ENCODE results near the gene TUT4. TPM values are rescaled to one million over a fixed set of nuclear protein-coding genes. Genes with fewer than 3 reads are reported as not detected.

The TUT4 gene
- total and polyA plus RNA-seq, 2 experiments from 2014 or later: 37.9 to 58.0 TPM

DNA sequence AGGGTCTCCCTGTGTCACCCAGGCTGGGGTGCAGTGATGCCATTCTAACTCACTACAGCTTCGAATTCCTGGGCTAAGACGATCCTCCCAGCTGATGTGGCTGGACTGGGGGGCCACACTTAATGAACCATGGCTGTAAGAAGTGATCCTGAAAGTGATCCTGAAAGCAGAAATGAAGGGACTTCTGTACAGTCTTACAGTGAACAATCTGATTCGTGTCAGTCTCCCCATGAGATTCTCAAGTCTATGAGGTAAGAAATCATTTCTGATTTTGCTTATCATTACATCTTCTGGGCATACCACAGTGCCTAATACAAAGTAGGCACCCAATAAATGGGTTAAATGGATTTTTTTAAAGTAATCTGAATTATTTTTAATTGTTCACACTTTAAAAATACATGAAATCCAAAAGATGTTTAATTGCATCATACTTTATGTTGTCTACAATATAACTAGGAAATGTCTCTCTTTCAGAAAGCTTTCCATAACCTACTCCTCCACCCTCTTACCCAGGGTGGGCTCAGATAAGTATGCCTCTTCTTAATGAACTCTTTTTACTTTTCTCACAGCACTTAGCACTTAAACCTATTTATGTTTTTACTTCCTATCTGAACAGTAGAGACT, 21.5 kb downstream of the TUT4 start:
- Histone ChIP-seq H3K27ac (no peak overlapping the region), H3K4me2 (no peak overlapping the region), H3K4me3 (no peak overlapping the region), H3K9me2 (replicated peaks; ENCODE audit: insufficient read depth) (no peaks in the 10 kb centered on the region), H3K4me1 (ENCODE audit: insufficient read depth) (no peaks in the 10 kb centered on the region), H3K27me3 (no peaks in the 10 kb centered on the region), H3K79me2 (peaks cover 100% of the 10 kb centered on the region), H3K9me3 (ENCODE audit: low read depth) (peaks cover 13% of the 10 kb centered on the region), H4K20me1 (ENCODE audit: insufficient read depth, poor library complexity, severe bottlenecking) (peaks cover 33% of the 10 kb centered on the region), H3K36me3 (replicated peaks; ENCODE audit: insufficient read depth, low read depth) (no peaks in the 10 kb centered on the region), H2AFZ (no peak overlapping the region)
- no peak for TF ChIP-seq EZH2 (IDR thresholded peaks at IDR 0.05; ENCODE audit: borderline replicate concordance)
- no peak for TF ChIP-seq EZH2phosphoT487 (IDR thresholded peaks at IDR 0.05; ENCODE audit: low read depth, severe bottlenecking, unreplicated experiment)
- TF ChIP-seq, protein P1, sequence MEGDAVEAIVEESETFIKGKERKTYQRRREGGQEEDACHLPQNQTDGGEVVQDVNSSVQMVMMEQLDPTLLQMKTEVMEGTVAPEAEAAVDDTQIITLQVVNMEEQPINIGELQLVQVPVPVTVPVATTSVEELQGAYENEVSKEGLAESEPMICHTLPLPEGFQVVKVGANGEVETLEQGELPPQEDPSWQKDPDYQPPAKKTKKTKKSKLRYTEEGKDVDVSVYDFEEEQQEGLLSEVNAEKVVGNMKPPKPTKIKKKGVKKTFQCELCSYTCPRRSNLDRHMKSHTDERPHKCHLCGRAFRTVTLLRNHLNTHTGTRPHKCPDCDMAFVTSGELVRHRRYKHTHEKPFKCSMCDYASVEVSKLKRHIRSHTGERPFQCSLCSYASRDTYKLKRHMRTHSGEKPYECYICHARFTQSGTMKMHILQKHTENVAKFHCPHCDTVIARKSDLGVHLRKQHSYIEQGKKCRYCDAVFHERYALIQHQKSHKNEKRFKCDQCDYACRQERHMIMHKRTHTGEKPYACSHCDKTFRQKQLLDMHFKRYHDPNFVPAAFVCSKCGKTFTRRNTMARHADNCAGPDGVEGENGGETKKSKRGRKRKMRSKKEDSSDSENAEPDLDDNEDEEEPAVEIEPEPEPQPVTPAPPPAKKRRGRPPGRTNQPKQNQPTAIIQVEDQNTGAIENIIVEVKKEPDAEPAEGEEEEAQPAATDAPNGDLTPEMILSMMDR (IDR thresholded peaks at IDR 0.05; ENCODE audit: poor library complexity): no peak
- no peak for DNase-seq (ENCODE audit: low spot score)
- WGBS (ENCODE audit: low lambda C conversion rate, missing lambda C conversion rate): 84% methylated on average over 3 of the region's 3 CpGs

DNA sequence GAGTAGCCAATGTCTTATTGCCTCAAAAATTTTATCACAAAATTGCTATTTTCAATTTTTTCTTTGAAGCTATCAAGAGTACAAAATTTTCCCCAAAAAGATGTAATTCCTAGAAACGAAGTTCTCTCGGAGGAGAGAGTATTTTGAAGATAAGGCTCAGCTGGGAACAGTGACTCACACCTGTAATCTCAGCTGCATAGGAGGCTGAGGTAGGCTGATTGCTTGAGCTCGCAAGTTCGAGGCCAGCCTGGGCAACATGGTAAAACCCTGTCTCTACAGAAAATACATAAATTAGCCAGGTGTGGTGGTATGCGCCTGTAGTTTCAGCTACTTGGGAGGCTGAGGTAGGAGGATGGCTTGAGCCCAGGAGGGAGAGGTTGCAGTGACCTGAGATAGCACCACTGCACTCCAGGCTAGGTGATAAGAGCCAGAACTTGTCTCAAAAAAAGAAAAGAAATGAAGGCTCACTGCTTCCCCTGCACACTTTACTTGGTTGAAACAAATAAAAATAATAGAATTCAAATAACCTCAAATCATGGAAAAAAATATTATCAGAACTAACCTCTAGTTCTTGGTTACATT, 22.2 kb downstream of the TUT4 start:
- TF ChIP-seq EZH2phosphoT487 (IDR thresholded peaks at IDR 0.05; ENCODE audit: low read depth, severe bottlenecking, unreplicated experiment) (no peak), EZH2 (IDR thresholded peaks at IDR 0.05; ENCODE audit: borderline replicate concordance) (no peak)
- TF ChIP-seq, protein P1 (IDR thresholded peaks at IDR 0.05; ENCODE audit: poor library complexity): no peak
- H3K27me3 ChIP-seq: no peaks in the 10 kb centered on the region
- H3K79me2 ChIP-seq: peaks cover 100% of the 10 kb centered on the region
- H3K4me2 ChIP-seq: no peak overlapping the region
- WGBS (ENCODE audit: low lambda C conversion rate, missing lambda C conversion rate): 89% methylated on average over 5 of the region's 5 CpGs
- no peaks in the 10 kb centered on the region for H3K36me3 ChIP-seq (replicated peaks; ENCODE audit: insufficient read depth, low read depth)
- no peak overlapping the region for H3K4me3 ChIP-seq
- H3K9me2 ChIP-seq (replicated peaks; ENCODE audit: insufficient read depth): no peaks in the 10 kb centered on the region
- H2AFZ ChIP-seq: no peak overlapping the region
- H3K27ac ChIP-seq: no peak overlapping the region
- H4K20me1 ChIP-seq (ENCODE audit: insufficient read depth, poor library complexity, severe bottlenecking): peaks cover 33% of the 10 kb centered on the region
- peaks cover 5% of the 10 kb centered on the region for H3K9me3 ChIP-seq (ENCODE audit: low read depth)
- DNase-seq (ENCODE audit: low spot score): no peak
- no peaks in the 10 kb centered on the region for H3K4me1 ChIP-seq (ENCODE audit: insufficient read depth)

DNA sequence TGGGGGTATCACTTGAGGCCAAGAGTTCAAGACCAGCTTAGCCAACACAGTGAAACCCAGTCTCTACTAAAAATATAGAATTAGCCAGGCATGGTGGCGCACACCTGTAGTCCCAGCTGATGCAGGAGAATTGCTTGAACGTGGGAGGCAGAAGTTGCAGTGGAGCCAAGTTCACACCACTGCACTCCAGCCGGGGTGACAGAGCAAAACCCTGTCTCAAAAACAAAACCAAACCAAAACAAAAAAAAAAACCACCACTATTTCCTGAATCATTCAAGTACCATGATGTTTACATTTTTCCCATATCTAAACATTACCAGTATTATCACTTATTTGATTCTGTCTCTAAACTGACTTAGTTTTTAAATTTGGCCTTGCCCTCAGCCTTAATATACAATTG, 29.5 kb downstream of the TUT4 start:
- Histone ChIP-seq H2AFZ (no peak overlapping the region), H3K9me2 (replicated peaks; ENCODE audit: insufficient read depth) (no peaks in the 10 kb centered on the region), H3K4me2 (no peak overlapping the region), H3K27me3 (no peaks in the 10 kb centered on the region), H4K20me1 (ENCODE audit: insufficient read depth, poor library complexity, severe bottlenecking) (peaks cover 2% of the 10 kb centered on the region), H3K79me2 (peaks cover 85% of the 10 kb centered on the region), H3K9me3 (ENCODE audit: low read depth) (no peaks in the 10 kb centered on the region), H3K27ac (no peak overlapping the region), H3K4me1 (ENCODE audit: insufficient read depth) (no peaks in the 10 kb centered on the region), H3K4me3 (no peak overlapping the region), H3K36me3 (replicated peaks; ENCODE audit: insufficient read depth, low read depth) (no peaks in the 10 kb centered on the region)
- no peak for TF ChIP-seq EZH2 (IDR thresholded peaks at IDR 0.05; ENCODE audit: borderline replicate concordance)
- TF ChIP-seq, protein P1 (IDR thresholded peaks at IDR 0.05; ENCODE audit: poor library complexity): no peak
- no peak for TF ChIP-seq EZH2phosphoT487 (IDR thresholded peaks at IDR 0.05; ENCODE audit: low read depth, severe bottlenecking, unreplicated experiment)
- no peak for DNase-seq (ENCODE audit: low spot score)
- 95% methylated on average over 3 of the region's 3 CpGs for WGBS (ENCODE audit: low lambda C conversion rate, missing lambda C conversion rate)
